Lung (tissue), 12 donors: ENCODE data around the gene GCK. TPM values are rescaled to one million over a fixed set of nuclear protein-coding genes. Genes with fewer than 3 reads are reported as not detected.

Experiments used
- ATAC-seq: fragments of 200-7000 bp; cut with Tn5 transposase; one replicate; pipeline ENCODE4 v1.9.1; 2020; ENCODE audit warnings: moderate number of reproducible peaks; ENCODE audit not compliant: insufficient read depth, low FRiP score
- DNase-seq, 3 donors: peaks; one replicate each; pipeline ENCODE4 v3.0.0-alpha.2; 2013 to 2017
- H3K27ac ChIP-seq, 2 donors: one replicate each; pipeline ENCODE4 v1.5.1; 2013; ENCODE audit warnings: mild to moderate bottlenecking in 2 of 2, moderate library complexity in 2 of 2, control low read depth in 1 of 2, inconsistent platforms in 1 of 2, low read depth in 1 of 2, low read length in 1 of 2
- H3K27me3 ChIP-seq, 3 donors: one replicate each; pipeline ENCODE4 v1.5.1; 2013; ENCODE audit warnings: low read length in 2 of 3; ENCODE audit not compliant: control insufficient read depth in 3 of 3, insufficient read depth in 3 of 3
- H3K36me3 ChIP-seq, 4 donors: one replicate each; pipeline ENCODE4 v1.5.1; 2013; ENCODE audit warnings: low read length in 4 of 4, mild to moderate bottlenecking in 1 of 4, moderate library complexity in 1 of 4; ENCODE audit not compliant: control insufficient read depth in 4 of 4, insufficient read depth in 4 of 4
- H3K4me1 ChIP-seq, 5 donors: one replicate each; pipeline ENCODE4 v1.5.1; 2013; ENCODE audit warnings: low read length in 5 of 5, mild to moderate bottlenecking in 2 of 5, moderate library complexity in 1 of 5; ENCODE audit not compliant: control insufficient read depth in 5 of 5, insufficient read depth in 5 of 5
- H3K4me3 ChIP-seq: one replicate; pipeline ENCODE4 v1.5.1; 2013; ENCODE audit warnings: mild to moderate bottlenecking, control low read depth, moderate library complexity
- H3K9ac ChIP-seq, 2 donors: one replicate each; pipeline ENCODE4 v1.5.1; 2013; ENCODE audit warnings: low read length in 2 of 2, control low read depth in 1 of 2; ENCODE audit not compliant: insufficient read depth in 1 of 2
- H3K9me3 ChIP-seq, 4 donors: one replicate each; pipeline ENCODE4 v1.5.1; 2013; ENCODE audit warnings: low read length in 3 of 4, mild to moderate bottlenecking in 1 of 4, moderate library complexity in 1 of 4; ENCODE audit not compliant: control insufficient read depth in 4 of 4, insufficient read depth in 3 of 4
- WGBS, 2 donors: extraction: QIAGEN DNeasy Blood & Tissue Kit; methylation state at CpG; one replicate each; pipeline ENCODE4 v1.1.7; 2013; 5-methylcytosine and 5-hydroxymethylcytosine counted together
- polyA plus RNA-seq, 2 donors: library from polyadenylated mRNA; stranded (reverse); fragments of 200-250 nt; gene quantifications; one replicate each; pipeline ENCODE4 v1.2.1, GENCODE V29; 2013
- total RNA-seq, 2 donors: library from RNA; depleted of rRNA in 1 of 2; stranded (reverse); fragments of >200 nt in 1 of 2; gene quantifications; one replicate each; pipeline ENCODE4 v1.2.1, GENCODE V29; 2014 to 2021
- TF ChIP-seq, protein P1 (sequence below): IDR thresholded peaks from 2 replicates; pipeline ENCODE4 v1.5.1; 2012; ENCODE audit warnings: mild to moderate bottlenecking; ENCODE audit errors: control extremely low read depth, extremely low read depth
- donor health status: control.
- donor health status: control.
- donor health status: Bipolar disorder and iron deficiency.
- donor health status: healthy.
- donor health status: DM: yes; HTN: yes; CAD: no.

GCK gene
- total and polyA plus RNA-seq, 4 donors: 0.25 to 1.1 (median 0.43) TPM

DNA sequence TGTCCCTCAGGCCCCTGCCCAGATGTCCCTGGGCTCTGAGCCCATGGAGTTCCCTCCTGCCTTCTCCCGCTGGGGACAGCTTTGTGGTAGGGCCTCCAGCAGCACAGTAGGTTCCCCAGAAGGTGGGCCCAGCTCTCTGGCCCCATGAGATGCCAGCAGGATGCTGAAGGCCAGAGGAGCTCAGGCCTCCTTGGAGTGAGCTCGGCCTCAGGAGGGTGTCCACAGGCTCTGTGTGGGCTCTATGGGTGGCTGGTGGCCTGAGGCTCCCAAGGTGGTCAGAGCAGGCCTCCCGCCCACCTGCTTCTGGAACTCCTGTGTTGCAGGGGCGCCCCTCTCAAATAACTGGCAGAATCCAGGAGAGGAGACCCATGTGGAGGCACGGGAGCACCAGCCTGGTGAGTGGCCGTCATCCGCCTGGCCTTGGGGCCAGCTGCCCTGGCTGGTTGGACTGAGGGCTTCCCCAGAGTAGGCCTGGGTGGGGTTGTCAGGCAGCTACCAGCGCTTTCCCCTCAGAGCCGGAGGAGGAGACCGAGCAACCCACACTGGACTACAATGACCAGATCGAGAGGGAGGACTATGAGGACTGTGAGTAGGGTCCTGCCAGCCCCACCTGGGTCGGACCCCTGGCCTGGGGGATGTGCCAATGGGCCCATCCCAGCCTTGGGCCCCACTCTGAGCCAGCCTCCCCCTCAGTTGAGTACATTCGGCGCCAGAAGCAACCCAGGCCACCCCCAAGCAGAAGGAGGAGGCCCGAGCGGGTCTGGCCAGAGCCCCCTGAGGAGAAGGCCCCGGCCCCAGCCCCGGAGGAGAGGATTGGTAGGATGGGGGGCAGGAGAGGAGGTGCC is 81.9 kb downstream of the GCK start:
- 94 to 95% methylated on average over 18 of the region's 18 CpGs for WGBS, 2 donors

DNA sequence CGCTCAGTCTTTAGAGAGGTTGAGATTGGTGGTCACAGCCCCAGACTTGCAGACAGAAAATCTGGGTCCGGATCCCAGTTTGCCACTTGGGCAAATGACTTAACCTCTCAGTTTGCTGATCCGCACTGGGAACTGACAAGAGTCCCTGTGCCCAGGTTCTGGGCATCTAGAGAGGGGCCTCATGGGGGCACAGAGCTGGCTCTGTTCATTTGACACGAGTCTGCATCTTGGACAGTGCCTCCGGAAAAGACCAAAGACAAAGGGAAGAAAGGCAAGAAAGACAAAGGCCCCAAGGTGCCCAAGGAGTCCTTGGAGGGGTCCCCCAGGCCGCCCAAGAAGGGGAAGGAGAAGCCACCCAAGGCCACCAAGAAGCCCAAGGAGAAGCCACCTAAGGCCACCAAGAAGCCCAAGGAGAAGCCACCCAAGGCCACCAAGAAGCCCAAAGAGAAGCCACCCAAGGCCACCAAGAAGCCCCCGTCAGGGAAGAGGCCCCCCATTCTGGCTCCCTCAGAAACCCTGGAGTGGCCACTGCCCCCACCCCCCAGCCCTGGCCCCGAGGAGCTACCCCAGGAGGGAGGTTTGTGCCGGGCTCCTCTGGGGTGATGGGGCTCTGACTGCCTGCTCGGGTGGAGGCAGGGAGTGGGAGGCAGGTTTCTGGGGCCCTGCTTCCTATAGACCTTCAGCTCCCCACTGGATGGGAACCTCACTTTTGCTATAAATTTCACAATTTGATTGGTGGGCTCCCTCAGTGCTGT is 82.8 kb downstream of the GCK start:
- Histone ChIP-seq H3K27me3 (no peaks in the 10 kb centered on the region), H3K27ac (no peak overlapping the region), H3K4me1 (peaks cover 0 to 16% (median 3%) of the 10 kb centered on the region in 5 donors), H3K9me3 (no peaks in the 10 kb centered on the region), H3K9ac (no peak overlapping the region), H3K36me3 (peaks cover 0 to 16% (median 6%) of the 10 kb centered on the region in 4 donors), H3K4me3 (no peak overlapping the region)
- TF ChIP-seq, protein P1, sequence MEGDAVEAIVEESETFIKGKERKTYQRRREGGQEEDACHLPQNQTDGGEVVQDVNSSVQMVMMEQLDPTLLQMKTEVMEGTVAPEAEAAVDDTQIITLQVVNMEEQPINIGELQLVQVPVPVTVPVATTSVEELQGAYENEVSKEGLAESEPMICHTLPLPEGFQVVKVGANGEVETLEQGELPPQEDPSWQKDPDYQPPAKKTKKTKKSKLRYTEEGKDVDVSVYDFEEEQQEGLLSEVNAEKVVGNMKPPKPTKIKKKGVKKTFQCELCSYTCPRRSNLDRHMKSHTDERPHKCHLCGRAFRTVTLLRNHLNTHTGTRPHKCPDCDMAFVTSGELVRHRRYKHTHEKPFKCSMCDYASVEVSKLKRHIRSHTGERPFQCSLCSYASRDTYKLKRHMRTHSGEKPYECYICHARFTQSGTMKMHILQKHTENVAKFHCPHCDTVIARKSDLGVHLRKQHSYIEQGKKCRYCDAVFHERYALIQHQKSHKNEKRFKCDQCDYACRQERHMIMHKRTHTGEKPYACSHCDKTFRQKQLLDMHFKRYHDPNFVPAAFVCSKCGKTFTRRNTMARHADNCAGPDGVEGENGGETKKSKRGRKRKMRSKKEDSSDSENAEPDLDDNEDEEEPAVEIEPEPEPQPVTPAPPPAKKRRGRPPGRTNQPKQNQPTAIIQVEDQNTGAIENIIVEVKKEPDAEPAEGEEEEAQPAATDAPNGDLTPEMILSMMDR: no peak
- 87 to 92% methylated on average over 10 of the region's 10 CpGs for WGBS, 2 donors
- DNase-seq (no peak), ATAC-seq (no peak)

More for the DNA sequence above, 81.9 kb downstream of the GCK start:
- DNase-seq (no peak), ATAC-seq (no peak)
- H3K9me3 ChIP-seq: no peaks in the 10 kb centered on the region
- no peaks in the 10 kb centered on the region for H3K27me3 ChIP-seq
- TF ChIP-seq, protein P1: no peak
- H3K4me1 ChIP-seq: peaks cover 0 to 16% (median 3%) of the 10 kb centered on the region in 5 donors
- H3K4me3 ChIP-seq: no peak overlapping the region
- peaks cover 0 to 18% (median 6%) of the 10 kb centered on the region in 4 donors for H3K36me3 ChIP-seq
- no peak overlapping the region for H3K9ac ChIP-seq
- peak overlapping the region in 1 of 2 donors; percentile 3 for H3K27ac ChIP-seq

DNA sequence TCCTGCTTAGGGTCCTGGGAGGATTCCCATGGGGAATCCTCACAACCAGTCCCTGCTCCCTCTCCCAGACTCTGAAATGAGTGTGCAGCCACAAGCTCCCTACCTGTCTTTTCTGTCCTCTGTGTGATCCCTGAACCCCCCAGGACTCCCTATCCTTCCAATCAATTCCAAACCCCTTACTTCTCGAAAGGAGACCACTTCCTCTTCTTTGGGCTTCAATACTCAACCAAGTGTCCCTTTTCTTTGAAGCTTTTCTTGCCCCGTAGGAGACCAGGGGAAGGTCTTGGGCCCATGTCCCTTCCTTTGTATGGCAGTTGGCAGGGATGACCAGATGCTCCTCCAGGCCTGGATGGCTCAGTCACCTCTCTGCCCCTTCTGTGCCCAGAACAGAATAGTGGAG is 83.4 kb downstream of the GCK start:
- peak overlapping the region in 1 of 2 donors; percentile 48 for H3K27ac ChIP-seq
- peaks cover 0 to 21% (median 3%) of the 10 kb centered on the region in 5 donors for H3K4me1 ChIP-seq
- peaks cover 0 to 15% (median 4%) of the 10 kb centered on the region in 4 donors for H3K36me3 ChIP-seq
- H3K4me3 ChIP-seq: peak overlapping the region; percentile 34
- TF ChIP-seq, protein P1: no peak
- H3K9me3 ChIP-seq: no peaks in the 10 kb centered on the region
- no peaks in the 10 kb centered on the region for H3K27me3 ChIP-seq
- ATAC-seq (no peak), DNase-seq (no peak)
- peak overlapping the region in 1 of 2 donors; percentile 11 for H3K9ac ChIP-seq
- WGBS, 2 donors: 44 to 65% methylated on average over 2 of the region's 2 CpGs
